Central memory CD4-positive, alpha-beta T cell (primary cell): Measurements from ENCODE around the gene ISX.

Source experiments
- DNase-seq: peaks from one replicate; pipeline ENCODE4 v3.0.0; 2022

Gene ISX

DNA sequence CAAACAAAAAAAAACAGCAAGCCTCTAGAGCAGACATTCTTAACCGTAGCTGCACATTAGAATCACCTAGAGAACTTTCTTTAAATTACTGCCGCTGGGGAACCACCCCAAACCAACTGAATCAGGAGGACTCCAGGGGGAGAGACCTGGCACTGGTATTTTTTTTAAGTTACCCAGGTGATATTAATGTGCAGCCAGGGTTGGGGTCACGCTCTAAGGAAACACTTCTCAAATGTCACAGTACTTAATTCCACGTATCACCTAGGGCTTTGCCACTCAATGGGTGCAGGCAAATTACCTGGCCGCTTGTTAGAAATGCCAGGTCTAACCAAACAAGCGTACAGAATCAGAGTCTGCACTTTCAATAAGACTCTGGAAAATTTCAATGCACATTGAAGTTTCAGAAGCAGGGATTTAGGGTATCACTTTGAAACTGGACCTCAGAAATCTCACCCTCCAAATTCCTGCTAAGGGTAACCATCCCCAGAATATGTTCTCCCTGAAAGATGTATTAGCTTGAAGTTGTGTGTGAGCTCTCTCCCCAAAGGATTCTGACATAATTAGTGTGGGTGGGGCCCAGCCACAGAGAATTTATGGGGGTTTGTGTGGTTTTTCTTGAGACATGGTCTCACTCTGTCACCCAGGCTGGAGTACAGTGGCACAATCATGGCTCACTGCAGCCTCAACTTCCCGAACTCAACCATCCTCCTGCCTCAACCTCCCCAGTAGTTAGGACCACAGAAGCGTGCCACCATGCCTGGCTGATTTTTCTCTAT lies 12.7 kb upstream of the ISX start:
- DNase-seq, result no peak

- no peak for DNase-seq
Measured at GRCh38 chr22:35054064-35054463, 11.9 kb upstream of the ISX start.

DNA sequence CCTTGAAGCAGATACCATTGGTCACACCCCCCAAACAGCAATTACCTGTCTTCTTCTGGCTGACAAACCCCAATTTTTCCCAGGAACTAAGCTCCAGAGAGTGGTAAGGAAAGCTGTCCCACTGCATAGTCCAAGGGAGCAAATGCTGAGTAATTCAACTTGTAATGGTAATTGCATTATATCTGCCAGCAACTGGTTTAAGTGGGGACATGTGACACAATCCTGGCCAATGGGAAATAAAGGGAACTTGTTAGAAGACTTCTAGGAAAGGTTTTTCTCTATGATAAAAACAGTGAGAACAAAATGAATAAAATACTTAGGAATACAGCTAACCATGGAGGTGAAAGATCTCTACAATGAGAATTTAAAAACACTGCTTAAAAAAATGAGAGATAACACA lies 9.5 kb upstream of the ISX start:
- DNase-seq, result no peak

GRCh38 chr22:35057155-35057554 lies 8.8 kb upstream of the ISX start:
- DNase-seq, result no peak

- no peak for DNase-seq
Measured at GRCh38 chr22:35059632-35060031, 6.3 kb upstream of the ISX start.

DNA sequence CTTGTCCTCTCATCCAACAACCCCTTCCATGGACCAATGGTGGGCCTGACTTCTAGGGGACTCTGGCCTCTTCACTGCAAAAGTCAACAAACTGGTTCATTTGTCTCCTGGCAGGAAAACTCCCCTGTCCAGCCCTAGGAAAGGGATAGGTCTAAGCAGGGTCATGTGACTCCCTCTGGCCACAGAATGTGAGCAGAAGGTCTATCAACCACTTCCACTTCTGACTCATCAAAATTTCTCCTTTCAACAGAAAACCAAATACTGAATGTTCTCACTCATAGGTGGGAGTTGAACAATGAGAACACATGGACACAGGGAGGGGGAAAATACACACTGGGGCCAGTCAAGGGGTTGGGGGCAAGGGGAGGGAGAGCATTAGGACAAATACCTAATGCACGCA lies 1.3 kb upstream of the ISX start:
- DNase-seq, result no peak

DNA sequence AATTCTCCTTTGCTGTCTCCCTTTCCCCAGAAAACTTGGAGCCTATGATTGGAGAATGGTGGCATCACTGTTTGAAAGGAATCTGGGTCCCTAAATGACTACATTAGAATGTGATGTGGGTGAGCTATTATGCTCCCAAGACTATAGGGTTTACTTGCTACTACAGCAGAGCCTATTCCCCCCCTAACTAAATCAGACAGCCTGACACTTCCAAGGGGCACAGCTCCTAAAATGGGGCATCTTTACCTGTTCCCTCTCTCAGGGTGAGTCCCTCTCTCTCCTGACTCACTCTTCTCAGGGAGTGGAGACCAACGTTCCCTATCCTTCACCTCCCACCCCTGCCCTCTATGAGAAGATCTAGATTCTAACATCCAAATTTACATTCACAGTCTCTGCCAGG lies 775 bp upstream of the ISX start:
- DNase-seq, result no peak

- no peak for DNase-seq
Measured at GRCh38 chr22:35066768-35067167, 810 bp downstream of the ISX start.

GRCh38 chr22:35069541-35069940 lies 3.6 kb downstream of the ISX start:
- DNase-seq, result no peak

DNA sequence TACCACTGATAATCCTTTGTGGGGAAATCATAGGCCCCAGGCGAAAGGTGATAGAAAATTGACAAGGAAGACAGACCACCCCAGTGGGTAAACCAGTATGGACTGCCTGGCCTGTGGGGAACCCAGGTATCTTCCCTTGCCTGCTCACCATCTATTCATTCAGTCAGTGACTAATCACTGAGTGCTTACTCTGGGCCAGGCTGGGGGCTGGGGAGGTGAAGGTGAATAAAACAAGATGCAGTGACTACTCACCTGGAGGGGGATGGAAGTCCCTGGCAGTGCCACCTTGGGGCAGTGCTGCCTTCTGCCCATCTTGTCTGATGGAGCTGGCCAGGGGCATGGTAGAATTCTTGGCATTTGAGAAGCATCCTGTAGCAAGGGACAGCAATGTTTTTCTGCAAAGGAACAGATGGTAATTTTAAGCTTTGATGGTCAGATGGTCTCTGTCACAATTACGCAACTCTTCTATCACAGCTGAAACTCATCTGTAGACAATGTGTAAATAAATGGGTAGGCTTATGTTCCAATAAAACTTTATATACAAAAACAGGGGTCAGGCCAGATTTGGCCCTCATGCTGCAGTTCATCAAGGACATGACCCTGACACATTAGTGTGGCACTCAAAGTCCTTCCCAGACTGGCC lies 4.6 kb downstream of the ISX start:
- no peak for DNase-seq

GRCh38 chr22:35071784-35072183 lies 5.8 kb downstream of the ISX start:
- DNase-seq, result no peak

DNA sequence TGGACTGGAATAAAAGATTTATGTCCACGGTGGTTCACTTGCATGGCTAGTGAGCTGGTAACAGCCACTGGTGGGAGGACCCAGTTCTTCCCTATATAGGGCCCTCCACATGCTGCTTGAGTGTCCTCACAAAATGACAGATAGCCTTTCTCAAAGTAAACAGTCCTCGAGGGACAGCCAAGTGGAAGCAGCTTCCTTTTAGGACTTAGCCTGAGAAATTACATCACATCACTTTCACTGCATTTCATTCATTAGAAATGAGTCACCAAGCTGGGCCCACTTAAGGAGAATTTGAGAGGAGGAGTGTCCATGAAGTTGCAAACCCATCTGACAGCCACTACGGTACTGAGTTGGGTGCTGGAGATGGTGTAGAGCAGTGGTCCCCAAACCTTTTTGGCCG lies 7.0 kb downstream of the ISX start:
- DNase-seq, result no peak

GRCh38 chr22:35074583-35074982 lies 8.6 kb downstream of the ISX start:
- no peak for DNase-seq

DNA sequence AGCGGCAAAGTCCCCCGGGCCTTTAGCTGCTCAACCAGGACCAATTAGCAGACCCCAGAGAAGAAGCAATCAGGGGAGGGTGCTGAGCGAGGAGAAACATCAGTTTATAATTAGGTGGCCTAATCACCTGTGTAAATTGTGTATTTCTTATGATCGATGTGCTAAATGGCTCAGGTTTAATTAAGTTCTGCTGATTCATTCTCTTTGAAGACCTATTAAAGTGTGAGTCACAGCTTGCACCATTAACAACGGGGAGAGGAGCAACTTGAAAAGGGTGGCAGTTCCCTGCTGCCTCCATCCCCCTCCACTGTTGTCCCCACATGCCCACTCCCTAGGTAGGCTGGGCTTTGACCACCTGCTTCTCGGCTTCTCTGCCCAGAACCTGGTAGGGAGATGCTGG lies 10.7 kb downstream of the ISX start:
- DNase-seq, result no peak

DNA sequence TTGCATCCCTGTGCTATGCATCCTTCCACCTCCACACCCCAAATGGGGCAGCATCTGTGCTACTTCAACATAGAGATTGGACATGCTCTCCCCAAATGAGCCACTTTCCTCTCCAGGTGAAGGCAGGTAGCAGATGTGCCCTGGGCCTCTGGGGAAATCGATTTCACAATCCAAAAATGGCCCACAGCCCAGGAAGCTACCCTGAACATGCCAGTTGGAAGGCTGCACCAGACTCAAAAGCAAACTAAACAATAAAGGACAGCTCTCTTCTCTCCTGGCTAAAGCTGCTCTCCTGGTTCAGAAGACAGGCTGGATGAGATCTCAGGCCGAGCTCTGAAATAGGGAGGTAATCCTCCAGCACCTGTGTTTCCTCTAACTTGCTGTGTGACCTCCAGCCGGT lies 19.7 kb downstream of the ISX start:
- no peak for DNase-seq

DNA sequence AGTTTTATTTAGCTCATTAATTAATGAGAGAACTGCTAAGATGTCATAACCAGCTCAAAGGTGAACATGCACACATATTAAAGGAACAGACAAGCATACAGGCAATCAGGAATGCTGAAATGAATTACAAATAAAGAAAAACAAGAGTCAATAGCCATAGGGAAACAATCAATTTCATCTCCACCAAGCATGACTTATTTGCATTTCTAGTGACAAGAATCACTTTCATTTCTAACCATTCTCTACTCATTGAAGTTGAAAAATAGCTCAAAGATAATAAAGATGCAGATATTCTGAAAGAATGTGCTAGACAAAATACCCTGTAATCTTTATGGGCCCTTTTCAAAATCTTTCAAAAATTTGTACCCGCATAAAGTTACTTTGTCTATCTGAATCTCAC lies 23.2 kb downstream of the ISX start:
- no peak for DNase-seq

DNA sequence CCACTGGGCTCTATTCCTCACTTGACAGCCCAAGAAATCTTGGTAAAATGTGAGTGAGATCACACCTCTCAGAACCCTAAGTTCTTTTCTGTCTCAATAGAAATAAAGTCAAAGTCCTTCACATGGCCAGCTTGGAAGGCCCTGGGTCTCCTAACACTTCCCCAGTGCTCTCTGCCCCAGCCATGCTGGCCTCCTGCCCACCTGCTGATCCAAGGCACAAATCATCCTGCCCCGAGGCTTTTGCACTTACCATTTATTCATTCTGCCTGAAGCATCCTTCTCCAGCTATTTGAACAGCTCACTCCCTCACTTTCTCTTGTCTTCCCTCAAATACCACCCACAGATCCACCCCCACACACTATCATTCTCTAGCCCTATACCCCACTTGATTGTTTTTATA lies 26.4 kb downstream of the ISX start:
- no peak for DNase-seq

GRCh38 chr22:35098921-35099320 lies 33.0 kb downstream of the ISX start:
- no peak for DNase-seq

- no peak for DNase-seq
Measured at GRCh38 chr22:35099883-35100282, 33.9 kb downstream of the ISX start.

GRCh38 chr22:35102663-35103062 lies 36.7 kb downstream of the ISX start:
- DNase-seq, result no peak

DNA sequence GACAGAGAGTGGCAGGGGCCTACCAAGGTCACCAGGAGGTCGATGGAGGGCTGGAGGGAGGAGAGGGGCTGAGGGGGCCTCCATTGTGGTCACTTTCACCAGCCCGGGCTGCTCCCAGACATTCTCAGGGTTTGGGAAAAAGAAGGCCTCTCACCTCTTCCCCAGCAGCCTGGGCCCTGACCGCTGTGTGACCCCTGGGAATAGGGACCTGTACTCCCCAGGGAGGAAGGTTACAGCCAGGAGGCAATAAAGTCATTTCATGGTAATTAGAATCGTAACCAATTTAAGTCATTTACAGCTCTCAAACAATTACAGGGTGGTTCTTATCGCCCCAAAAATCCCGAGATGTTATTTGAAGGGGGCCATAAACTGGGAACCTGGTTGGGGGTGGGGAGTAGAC lies 37.8 kb downstream of the ISX start:
- DNase-seq, result no peak

- DNase-seq, result no peak
Measured at GRCh38 chr22:35104491-35104890, 38.5 kb downstream of the ISX start.

DNA sequence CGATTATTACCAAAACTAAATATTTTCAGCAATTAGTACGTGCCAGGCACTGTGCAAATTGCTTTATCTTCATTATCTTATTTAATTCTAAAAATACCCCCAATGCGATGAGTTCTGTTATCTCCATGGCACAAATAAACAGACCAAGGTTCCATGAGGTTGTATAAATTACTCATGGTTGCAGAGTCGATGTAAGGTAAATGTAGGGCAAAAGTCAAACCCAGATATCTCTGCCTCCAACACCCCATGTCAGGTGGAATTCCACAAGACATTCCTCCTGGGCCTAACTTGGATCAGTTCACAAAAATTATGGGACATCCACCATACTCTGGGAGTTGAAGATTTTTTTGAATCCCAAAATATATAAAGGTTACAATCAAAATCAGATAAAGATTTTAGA lies 43.7 kb downstream of the ISX start:
- no peak for DNase-seq

DNA sequence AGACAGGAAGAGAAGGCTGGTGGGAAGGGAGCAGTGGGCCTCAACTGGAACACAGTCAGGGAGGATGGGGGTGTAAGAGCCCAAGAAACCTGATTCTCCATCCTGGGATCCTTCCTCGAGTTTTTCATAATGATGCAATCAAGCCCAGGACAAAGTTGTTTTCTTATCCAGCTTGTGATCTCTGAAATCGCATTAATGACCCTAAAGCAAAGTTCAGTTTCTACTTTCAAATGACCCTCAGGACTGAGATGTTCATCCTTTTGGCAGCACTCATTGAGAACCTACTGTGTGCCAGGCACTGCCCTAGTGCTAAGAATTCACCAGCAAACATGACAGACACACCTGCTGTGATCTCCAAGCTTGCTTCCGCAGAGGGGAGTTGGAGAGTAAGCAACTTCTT lies 45.3 kb downstream of the ISX start:
- DNase-seq, result no peak

DNA sequence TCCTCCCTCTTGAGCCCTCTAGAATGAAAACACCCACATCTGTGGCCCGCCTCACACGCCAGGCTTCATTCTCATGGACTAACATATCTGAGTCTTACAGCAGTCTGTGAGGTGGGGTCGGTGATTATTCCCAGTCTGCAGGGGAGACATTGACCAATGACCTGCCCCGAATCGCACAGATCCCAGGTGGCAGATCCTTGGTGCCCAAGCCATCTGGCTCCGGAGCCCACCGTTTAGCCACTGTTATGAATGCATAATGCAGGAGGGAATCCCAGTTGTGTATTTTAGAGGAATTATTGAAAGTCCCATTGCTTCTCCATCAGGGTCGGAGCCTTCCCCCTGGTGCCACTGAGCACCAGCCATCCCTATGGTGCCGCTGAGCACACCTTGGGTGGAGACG lies 47.4 kb downstream of the ISX start:
- no peak for DNase-seq
